AG10803 (cell line): ENCODE results near the gene RAD51B.
"Not testable (repeated sequence)": the region's sequence is repeated elsewhere in the genome, so short reads cannot be mapped to it uniquely, and the experiment has no call there.

Experiments used
- DNase-seq: peaks from one replicate; pipeline ENCODE4 v3.0.0; 2010; ENCODE audit warnings: low read depth
- H3K4me3 ChIP-seq: 2 replicates; pipeline ENCODE4 v1.5.1; 2011; ENCODE audit warnings: mild to moderate bottlenecking, low read length, control low read depth
- TF ChIP-seq, protein P1 (sequence below): conservative IDR thresholded peaks from 2 replicates; pipeline ENCODE4 v1.5.1; 2011; ENCODE audit warnings: mild to moderate bottlenecking, low read length, control low read depth, inconsistent platforms

RAD51B gene

DNA sequence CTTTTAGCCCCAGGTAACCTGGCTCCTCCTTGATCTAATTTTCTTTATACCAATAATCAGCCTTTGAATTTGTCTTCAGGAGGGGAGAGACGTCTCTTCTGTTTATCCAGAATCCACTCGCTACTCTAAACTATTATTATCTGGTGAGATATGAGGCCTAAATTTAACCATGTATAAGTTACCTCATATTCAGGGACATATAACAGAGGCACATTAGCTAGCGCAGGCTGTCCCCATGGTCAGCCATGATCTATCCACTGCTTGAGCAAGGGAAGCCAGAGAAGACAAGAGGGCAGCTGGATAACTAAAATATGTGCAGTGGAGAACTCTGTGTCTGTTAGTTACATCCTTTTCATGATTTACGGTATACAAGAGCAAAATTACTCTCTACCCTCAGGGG is 481.0 kb downstream of the RAD51B start:
- DNase-seq = no peak
- no peak overlapping the region for H3K4me3 ChIP-seq
- TF ChIP-seq, protein P1, sequence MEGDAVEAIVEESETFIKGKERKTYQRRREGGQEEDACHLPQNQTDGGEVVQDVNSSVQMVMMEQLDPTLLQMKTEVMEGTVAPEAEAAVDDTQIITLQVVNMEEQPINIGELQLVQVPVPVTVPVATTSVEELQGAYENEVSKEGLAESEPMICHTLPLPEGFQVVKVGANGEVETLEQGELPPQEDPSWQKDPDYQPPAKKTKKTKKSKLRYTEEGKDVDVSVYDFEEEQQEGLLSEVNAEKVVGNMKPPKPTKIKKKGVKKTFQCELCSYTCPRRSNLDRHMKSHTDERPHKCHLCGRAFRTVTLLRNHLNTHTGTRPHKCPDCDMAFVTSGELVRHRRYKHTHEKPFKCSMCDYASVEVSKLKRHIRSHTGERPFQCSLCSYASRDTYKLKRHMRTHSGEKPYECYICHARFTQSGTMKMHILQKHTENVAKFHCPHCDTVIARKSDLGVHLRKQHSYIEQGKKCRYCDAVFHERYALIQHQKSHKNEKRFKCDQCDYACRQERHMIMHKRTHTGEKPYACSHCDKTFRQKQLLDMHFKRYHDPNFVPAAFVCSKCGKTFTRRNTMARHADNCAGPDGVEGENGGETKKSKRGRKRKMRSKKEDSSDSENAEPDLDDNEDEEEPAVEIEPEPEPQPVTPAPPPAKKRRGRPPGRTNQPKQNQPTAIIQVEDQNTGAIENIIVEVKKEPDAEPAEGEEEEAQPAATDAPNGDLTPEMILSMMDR = no peak

DNA sequence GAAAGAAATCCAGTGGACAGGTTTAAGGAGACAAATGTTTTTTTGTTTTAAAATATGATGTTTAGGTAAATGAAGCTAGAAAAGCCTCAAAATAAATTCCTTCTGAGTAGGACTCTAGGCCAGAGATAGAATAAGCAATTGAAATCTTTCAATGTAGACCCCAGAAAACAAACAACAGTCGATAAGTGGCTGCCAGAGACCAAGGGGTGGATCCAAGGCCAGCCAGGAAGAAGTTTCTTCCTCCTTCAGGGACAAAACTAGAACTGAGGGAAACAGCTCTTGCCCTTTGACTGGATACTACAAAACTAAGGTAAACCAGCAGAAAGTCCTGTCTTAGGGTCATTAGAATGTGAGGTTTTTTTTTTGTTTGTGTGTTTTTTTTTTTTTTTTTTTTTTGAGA is 481.6 kb downstream of the RAD51B start:
- no peak for DNase-seq
- no peak overlapping the region for H3K4me3 ChIP-seq
- TF ChIP-seq, protein P1 = no peak

DNA sequence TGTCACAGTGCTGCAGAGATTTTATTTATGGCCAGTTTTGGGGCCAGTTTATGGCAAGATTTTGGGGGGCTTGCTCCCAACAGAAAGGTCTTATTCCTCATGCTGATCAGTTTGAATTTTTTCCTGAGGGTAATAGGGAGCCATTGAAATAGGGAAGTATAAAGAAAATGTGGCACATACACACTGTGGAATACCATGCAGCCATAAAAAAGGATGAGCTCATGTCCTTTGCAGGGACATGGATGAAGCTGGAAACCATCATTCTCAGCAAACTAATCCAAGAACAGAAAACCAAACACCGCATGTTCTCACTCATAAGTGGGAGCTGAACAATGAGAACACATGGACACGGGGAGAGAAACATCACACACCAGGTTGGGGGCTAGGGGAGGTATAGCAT is 483.4 kb downstream of the RAD51B start:
- not testable (repeated sequence) for DNase-seq, H3K4me3 ChIP-seq

DNA sequence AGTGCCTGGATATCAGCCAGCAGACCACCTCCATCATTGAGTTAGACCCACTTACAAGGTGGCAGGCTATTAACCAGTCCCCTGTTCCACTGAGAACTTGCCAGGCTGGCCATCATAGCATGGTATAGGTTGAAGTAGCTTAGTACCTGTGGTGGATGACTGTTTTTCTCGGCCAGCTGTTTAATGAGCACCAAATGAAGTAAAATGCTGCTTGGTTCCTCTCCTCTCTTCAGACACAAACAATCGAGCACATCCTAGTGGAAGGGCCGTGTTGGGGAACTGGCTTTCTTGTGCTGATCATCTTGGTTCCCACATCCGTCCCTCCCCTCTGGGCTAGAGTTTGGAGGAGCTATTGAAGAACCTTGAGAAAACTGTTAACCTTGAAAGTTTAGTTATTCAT is 486.2 kb downstream of the RAD51B start:
- no peak overlapping the region for H3K4me3 ChIP-seq
- no peak for DNase-seq
- TF ChIP-seq, protein P1 = no peak

DNA sequence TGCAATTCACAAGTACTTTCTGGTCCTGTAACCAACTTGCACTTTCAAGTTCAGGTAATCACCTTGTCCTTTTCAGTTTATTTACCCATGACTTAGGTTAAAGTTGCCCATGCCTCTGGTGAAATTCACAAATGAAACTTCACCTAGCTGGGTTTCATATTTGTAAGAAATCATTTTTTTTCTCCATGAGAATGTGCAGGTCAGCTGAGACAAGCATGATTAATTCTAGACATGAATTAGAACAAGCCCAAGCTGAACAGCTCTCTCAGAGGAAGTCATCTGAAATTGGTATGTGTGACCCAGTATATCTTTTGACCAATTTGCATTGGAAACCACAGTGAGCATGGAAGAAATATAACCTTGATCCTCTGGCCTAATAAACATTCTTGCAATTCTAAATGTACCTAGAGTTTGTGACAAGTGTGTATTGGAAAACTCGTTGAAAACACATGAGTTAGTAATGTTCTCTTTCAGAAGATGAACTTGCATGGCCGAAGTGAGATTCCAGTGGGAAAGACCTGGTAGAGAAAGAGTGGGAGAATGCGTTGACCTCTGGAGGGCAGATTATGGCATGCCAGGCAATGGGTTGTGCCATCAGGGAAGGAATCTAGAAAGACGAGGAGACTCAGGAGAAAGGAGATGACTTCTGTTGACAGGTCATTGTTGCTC is 486.8 kb downstream of the RAD51B start:
- TF ChIP-seq, protein P1 = no peak
- DNase-seq = no peak
- H3K4me3 ChIP-seq = no peak overlapping the region

DNA sequence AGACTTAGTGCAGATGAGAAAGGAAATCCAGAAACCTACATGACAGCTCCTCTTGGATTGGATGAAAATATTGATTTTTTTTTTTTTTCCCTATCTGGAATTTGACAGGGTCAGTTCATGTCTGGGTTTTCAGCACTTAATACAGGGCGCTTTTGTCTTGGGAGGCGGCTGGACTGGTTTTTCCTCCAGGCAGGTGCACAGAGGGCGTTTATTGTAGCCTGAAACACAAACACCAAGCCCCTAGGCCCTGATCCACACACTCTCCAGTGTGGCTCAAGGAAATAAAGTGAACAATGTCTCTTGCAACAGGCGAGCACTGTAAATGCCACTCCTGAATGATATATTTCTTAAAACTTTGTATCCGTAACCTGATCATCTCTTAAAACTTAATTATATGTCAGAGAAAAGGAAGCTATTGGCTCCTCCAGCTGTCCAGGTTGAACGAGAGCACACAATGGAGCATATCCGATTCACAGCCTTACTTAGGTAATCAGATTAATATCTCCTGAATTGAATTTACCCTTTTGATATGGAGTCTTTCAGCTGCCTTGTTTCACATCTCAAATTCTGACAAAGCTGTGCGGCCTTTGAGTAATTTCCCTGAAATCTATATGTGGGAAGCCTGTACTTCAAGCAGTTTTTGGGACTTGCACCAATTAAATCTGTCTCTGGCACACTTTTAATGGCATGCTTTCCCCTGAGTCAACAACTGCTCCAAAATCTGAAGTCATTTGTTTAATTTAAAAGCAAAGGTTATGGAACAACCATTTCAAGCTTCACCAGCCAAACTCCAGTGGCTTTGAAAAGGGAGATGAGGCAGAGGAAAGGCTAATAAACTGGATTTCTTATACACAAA is 487.6 kb downstream of the RAD51B start:
- TF ChIP-seq, protein P1 = no peak
- H3K4me3 ChIP-seq = no peak overlapping the region
- peak; percentile 40 for DNase-seq

DNA sequence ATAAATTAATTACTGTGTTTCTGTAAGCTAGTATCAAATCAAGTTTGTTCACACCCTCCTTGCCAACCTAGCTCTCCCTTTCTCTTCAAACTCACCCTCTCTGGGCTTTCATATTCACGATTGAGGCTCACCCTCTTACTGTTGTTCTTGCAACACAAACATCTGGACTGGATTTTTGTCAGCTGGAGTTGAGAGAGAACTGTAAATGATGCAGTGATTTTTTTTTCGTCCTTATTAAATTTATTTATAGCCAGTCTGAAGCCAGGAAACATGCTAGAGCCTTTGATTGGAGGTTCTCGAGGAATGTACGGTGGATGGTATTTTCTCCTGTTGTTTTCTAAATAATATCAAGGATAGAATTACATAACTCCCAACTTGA is 488.2 kb downstream of the RAD51B start:
- TF ChIP-seq, protein P1 = no peak
- DNase-seq = peak; percentile 87
- no peak overlapping the region for H3K4me3 ChIP-seq
